Measurements from ENCODE around the gene MAPK11. TPM values are rescaled to one million over a fixed set of nuclear protein-coding genes. Genes with fewer than 3 reads are reported as not detected.
A peak's percentile ranks its signal among the peaks of the same experiment; 100 is the strongest.

Gene MAPK11
- total RNA-seq, 4 donors from 2014 or later: 1.6 to 6.4 (median 2.7) TPM

GRCh38 chr22:50299785-50300619 is 29.8 kb upstream of the MAPK11 start:
- 21% methylated on average over 40 of the region's 93 CpGs; no CpG with 5 or more reads in 1 of the 2 donors for WGBS, 2 donors (ENCODE audit: low coverage in 1 of 2)
- H3K36me3 ChIP-seq: no peaks in the 10 kb centered on the region
- H3K4me1 ChIP-seq: peaks cover 81 to 93% (median 89%) of the 10 kb centered on the region in 4 donors
- TF ChIP-seq EP300 (IDR thresholded peaks at IDR 0.05; ENCODE audit: low read depth) (no peak), POLR2AphosphoS5 (IDR thresholded peaks at IDR 0.05) (peak in 2 of 3 donors; percentile 51 to 66), CTCF (IDR thresholded peaks at IDR 0.05) (peak in 1 of 5 experiments; percentile 20), POLR2A (IDR thresholded peaks at IDR 0.05) (no peak)
- intact Hi-C loops (cut with DNase I; ENCODE audit: low total_unique reads) (no loop called here), in situ Hi-C loops (cut with MboI; ENCODE audit: low pct_ligation_motif_present in 1 of 4, low pct_unique_long_range_greater_than_20kb in 1 of 4, low sequenced_read_pairs in 3 of 4) (no loop called here)
- peak overlapping the region; percentile 92 to 97 (median 94) for H3K27ac ChIP-seq
- peak; percentile 88 for DNase-seq
- H3K27me3 ChIP-seq: no peaks in the 10 kb centered on the region
- no peaks in the 10 kb centered on the region for H3K9me3 ChIP-seq
- peak overlapping the region; percentile 0 to 52 (median 26) for H3K4me3 ChIP-seq

- Histone ChIP-seq H3K36me3 (no peaks in the 10 kb centered on the region), H3K4me3 (peak overlapping the region; percentile 0 to 52 (median 26)), H3K4me1 (peaks cover 81 to 93% (median 88%) of the 10 kb centered on the region in 4 donors), H3K27me3 (no peaks in the 10 kb centered on the region), H3K9me3 (no peaks in the 10 kb centered on the region), H3K27ac (peak overlapping the region; percentile 92 to 97 (median 94))
- intact Hi-C loops (cut with DNase I; ENCODE audit: low total_unique reads) (no loop called here), in situ Hi-C loops (cut with MboI; ENCODE audit: low pct_ligation_motif_present in 1 of 4, low pct_unique_long_range_greater_than_20kb in 1 of 4, low sequenced_read_pairs in 3 of 4) (no loop called here)
- no peak for DNase-seq
- TF ChIP-seq EP300 (IDR thresholded peaks at IDR 0.05; ENCODE audit: low read depth): no peak
- TF ChIP-seq CTCF (IDR thresholded peaks at IDR 0.05): no peak
- TF ChIP-seq POLR2A (IDR thresholded peaks at IDR 0.05): no peak
- no peak for TF ChIP-seq POLR2AphosphoS5 (IDR thresholded peaks at IDR 0.05)
- 45% methylated on average over 23 of the region's 59 CpGs; no CpG with 5 or more reads in 1 of the 2 donors for WGBS, 2 donors (ENCODE audit: low coverage in 1 of 2)
Observed at GRCh38 chr22:50298937-50299784, 29.0 kb upstream of the MAPK11 start.

GRCh38 chr22:50298266-50298637 is 28.1 kb upstream of the MAPK11 start:
- no peaks in the 10 kb centered on the region for H3K9me3 ChIP-seq
- H3K27ac ChIP-seq: peak overlapping the region in 3 of 4 donors; percentile 92 to 96 (median 93)
- WGBS, 2 donors (ENCODE audit: low coverage in 1 of 2): 76% methylated on average over 4 of the region's 4 CpGs; no CpG with 5 or more reads in 1 of the 2 donors
- in situ Hi-C loops (cut with MboI; ENCODE audit: low pct_ligation_motif_present in 1 of 4, low pct_unique_long_range_greater_than_20kb in 1 of 4, low sequenced_read_pairs in 3 of 4): no loop called here
- no peaks in the 10 kb centered on the region for H3K27me3 ChIP-seq
- intact Hi-C loops (cut with DNase I; ENCODE audit: low total_unique reads): no loop called here
- H3K4me3 ChIP-seq: no peak overlapping the region
- H3K4me1 ChIP-seq: peaks cover 81 to 93% (median 88%) of the 10 kb centered on the region in 4 donors
- DNase-seq: no peak
- TF ChIP-seq POLR2AphosphoS5 (IDR thresholded peaks at IDR 0.05): no peak
- TF ChIP-seq EP300 (IDR thresholded peaks at IDR 0.05; ENCODE audit: low read depth): no peak
- TF ChIP-seq CTCF (IDR thresholded peaks at IDR 0.05): no peak
- no peak for TF ChIP-seq POLR2A (IDR thresholded peaks at IDR 0.05)
- H3K36me3 ChIP-seq: no peaks in the 10 kb centered on the region

All from transverse colon (tissue), 4 donors.